C4-2B (cell line): ENCODE data around the gene SASS6.

Experiments used
- ZFX ChIP-seq: fragments of 450-650 bp; IDR thresholded peaks from 2 replicates; pipeline ENCODE4 v1.6.1; 2017
- TF ChIP-seq, protein P1 (sequence below): fragments of 450-650 bp; conservative IDR thresholded peaks from 2 replicates; pipeline ENCODE4 v1.5.1; 2017; ENCODE audit warnings: mild to moderate bottlenecking

DNA sequence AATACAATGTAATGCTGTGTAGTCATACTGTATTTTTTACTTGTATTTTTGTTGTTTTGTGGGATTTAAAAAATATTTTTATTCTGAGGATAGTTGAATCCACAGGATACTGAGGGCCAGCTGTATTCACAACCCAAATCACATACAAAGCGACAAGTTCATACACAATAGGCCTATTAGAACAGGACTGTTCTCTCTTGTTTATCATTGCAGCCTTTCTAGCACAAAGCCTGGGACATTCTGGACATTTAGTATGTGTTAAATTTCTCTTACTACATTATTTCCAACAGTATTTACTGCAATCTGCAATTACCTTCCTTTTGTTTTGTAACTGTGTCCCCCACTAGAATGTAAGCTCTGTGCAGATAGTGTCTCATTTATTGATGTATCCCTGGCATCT lies 97.5 kb downstream of the SASS6 start:
- TF ChIP-seq ZFX, result no peak
- TF ChIP-seq, protein P1, sequence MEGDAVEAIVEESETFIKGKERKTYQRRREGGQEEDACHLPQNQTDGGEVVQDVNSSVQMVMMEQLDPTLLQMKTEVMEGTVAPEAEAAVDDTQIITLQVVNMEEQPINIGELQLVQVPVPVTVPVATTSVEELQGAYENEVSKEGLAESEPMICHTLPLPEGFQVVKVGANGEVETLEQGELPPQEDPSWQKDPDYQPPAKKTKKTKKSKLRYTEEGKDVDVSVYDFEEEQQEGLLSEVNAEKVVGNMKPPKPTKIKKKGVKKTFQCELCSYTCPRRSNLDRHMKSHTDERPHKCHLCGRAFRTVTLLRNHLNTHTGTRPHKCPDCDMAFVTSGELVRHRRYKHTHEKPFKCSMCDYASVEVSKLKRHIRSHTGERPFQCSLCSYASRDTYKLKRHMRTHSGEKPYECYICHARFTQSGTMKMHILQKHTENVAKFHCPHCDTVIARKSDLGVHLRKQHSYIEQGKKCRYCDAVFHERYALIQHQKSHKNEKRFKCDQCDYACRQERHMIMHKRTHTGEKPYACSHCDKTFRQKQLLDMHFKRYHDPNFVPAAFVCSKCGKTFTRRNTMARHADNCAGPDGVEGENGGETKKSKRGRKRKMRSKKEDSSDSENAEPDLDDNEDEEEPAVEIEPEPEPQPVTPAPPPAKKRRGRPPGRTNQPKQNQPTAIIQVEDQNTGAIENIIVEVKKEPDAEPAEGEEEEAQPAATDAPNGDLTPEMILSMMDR, result no peak
